ENCODE data around the gene DNAJB14. TPM values are rescaled to one million over a fixed set of nuclear protein-coding genes. Genes with fewer than 3 reads are reported as not detected.
A peak's percentile ranks its signal among the peaks of the same experiment; 100 is the strongest.

Gene DNAJB14
- total and polyA plus RNA-seq, 2 of the 13 experiments (the other 11 are each of a cell fraction or from before 2014, with no cell fraction given), result 9.1 to 38.1 TPM

DNA sequence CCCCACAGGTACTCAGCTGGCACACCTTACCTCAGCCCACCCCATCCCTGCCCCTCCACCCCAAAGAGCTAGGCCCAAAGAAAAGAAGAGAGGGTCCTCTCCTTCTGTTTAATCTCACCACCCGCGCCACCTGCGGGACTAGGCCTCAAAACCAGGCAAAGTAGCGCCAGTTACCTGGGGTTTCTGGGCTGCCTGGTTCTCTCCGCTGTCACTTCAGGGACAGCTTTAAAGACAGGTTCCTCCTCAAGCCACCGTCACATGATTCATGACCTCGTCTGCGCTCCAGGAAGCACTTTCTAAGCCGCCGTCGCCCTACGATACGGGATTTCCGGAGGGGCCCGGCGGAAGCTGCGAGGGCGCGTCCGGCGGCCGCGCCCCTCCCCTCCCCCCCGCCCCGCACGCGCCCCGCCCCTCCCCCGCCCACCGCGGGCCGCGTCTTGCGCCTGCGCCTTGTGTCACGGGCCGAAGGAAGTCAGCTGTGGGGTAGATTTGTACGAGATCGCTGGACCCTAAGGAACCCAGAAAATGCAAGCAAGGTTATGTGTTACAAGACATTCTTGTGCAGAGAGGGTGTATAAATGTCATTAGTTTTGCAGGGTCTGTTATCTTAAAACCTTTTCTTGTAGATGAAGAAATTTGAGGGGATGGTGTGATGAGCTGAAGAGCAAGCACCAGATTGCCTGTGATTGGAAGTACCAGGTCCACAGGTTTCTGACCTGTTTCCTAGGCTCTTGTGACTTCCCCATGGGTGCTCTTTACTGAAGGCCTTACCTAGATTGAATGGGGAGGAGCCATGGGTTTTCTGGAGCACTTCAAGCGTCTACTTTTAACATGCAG is 52.0 kb downstream of the DNAJB14 start, which contains the start of gene LAMTOR3 (continued):
- TF ChIP-seq ZNF605 (CRISPR knock-in tag; IDR thresholded peaks at IDR 0.05) (peak; percentile 56; the same call in 1 of the 2 replicates), ZNF782 (CRISPR knock-in tag; IDR thresholded peaks at IDR 0.05; ENCODE audit: borderline replicate concordance) (no peak), MAZ (IDR thresholded peaks at IDR 0.05; ENCODE audit: borderline replicate concordance, low read depth, low read length) (0 out of 2 replicates have a peak, but pooled peaks have one; percentile 63), MAZ (CRISPR knock-in tag; IDR thresholded peaks at IDR 0.05; ENCODE audit: low read depth) (peak; percentile 48; the same call in 1 of the 2 replicates), MXI1 (IDR thresholded peaks at IDR 0.05; ENCODE audit: borderline replicate concordance, low read depth, low read length) (peak; percentile 76; the same call in 1 of the 3 replicates), ELF3 (CRISPR knock-in tag; IDR thresholded peaks at IDR 0.05) (peak; percentile 76), PCBP1 (IDR thresholded peaks at IDR 0.05; ENCODE audit: borderline replicate concordance, low read depth, low read length) (no peak), SIN3A (IDR thresholded peaks at IDR 0.05; ENCODE audit: borderline replicate concordance, low read depth, low read length) (peak; percentile 90), NR2C2 (CRISPR knock-in tag; IDR thresholded peaks at IDR 0.05; ENCODE audit: borderline replicate concordance) (peak; percentile 98), PHF21A (CRISPR knock-in tag; IDR thresholded peaks at IDR 0.05) (no peak), TBP (CRISPR knock-in tag; IDR thresholded peaks at IDR 0.05) (no peak)
- TF ChIP-seq, protein P1, sequence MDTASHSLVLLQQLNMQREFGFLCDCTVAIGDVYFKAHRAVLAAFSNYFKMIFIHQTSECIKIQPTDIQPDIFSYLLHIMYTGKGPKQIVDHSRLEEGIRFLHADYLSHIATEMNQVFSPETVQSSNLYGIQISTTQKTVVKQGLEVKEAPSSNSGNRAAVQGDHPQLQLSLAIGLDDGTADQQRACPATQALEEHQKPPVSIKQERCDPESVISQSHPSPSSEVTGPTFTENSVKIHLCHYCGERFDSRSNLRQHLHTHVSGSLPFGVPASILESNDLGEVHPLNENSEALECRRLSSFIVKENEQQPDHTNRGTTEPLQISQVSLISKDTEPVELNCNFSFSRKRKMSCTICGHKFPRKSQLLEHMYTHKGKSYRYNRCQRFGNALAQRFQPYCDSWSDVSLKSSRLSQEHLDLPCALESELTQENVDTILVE (CRISPR knock-in tag; IDR thresholded peaks at IDR 0.05), result peak; percentile 44; the same call in 1 of the 2 replicates
- TF ChIP-seq, protein P2, sequence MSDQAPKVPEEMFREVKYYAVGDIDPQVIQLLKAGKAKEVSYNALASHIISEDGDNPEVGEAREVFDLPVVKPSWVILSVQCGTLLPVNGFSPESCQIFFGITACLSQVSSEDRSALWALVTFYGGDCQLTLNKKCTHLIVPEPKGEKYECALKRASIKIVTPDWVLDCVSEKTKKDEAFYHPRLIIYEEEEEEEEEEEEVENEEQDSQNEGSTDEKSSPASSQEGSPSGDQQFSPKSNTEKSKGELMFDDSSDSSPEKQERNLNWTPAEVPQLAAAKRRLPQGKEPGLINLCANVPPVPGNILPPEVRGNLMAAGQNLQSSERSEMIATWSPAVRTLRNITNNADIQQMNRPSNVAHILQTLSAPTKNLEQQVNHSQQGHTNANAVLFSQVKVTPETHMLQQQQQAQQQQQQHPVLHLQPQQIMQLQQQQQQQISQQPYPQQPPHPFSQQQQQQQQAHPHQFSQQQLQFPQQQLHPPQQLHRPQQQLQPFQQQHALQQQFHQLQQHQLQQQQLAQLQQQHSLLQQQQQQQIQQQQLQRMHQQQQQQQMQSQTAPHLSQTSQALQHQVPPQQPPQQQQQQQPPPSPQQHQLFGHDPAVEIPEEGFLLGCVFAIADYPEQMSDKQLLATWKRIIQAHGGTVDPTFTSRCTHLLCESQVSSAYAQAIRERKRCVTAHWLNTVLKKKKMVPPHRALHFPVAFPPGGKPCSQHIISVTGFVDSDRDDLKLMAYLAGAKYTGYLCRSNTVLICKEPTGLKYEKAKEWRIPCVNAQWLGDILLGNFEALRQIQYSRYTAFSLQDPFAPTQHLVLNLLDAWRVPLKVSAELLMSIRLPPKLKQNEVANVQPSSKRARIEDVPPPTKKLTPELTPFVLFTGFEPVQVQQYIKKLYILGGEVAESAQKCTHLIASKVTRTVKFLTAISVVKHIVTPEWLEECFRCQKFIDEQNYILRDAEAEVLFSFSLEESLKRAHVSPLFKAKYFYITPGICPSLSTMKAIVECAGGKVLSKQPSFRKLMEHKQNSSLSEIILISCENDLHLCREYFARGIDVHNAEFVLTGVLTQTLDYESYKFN (CRISPR knock-in tag; conservative IDR thresholded peaks at IDR 0.05), result no peak
- TF ChIP-seq, protein P3, sequence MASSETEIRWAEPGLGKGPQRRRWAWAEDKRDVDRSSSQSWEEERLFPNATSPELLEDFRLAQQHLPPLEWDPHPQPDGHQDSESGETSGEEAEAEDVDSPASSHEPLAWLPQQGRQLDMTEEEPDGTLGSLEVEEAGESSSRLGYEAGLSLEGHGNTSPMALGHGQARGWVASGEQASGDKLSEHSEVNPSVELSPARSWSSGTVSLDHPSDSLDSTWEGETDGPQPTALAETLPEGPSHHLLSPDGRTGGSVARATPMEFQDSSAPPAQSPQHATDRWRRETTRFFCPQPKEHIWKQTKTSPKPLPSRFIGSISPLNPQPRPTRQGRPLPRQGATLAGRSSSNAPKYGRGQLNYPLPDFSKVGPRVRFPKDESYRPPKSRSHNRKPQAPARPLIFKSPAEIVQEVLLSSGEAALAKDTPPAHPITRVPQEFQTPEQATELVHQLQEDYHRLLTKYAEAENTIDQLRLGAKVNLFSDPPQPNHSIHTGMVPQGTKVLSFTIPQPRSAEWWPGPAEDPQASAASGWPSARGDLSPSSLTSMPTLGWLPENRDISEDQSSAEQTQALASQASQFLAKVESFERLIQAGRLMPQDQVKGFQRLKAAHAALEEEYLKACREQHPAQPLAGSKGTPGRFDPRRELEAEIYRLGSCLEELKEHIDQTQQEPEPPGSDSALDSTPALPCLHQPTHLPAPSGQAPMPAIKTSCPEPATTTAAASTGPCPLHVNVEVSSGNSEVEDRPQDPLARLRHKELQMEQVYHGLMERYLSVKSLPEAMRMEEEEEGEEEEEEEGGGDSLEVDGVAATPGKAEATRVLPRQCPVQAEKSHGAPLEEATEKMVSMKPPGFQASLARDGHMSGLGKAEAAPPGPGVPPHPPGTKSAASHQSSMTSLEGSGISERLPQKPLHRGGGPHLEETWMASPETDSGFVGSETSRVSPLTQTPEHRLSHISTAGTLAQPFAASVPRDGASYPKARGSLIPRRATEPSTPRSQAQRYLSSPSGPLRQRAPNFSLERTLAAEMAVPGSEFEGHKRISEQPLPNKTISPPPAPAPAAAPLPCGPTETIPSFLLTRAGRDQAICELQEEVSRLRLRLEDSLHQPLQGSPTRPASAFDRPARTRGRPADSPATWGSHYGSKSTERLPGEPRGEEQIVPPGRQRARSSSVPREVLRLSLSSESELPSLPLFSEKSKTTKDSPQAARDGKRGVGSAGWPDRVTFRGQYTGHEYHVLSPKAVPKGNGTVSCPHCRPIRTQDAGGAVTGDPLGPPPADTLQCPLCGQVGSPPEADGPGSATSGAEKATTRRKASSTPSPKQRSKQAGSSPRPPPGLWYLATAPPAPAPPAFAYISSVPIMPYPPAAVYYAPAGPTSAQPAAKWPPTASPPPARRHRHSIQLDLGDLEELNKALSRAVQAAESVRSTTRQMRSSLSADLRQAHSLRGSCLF (CRISPR knock-in tag; IDR thresholded peaks at IDR 0.05; ENCODE audit: borderline replicate concordance), result no peak
- TF ChIP-seq, protein P4, sequence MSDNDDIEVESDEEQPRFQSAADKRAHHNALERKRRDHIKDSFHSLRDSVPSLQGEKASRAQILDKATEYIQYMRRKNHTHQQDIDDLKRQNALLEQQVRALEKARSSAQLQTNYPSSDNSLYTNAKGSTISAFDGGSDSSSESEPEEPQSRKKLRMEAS (IDR thresholded peaks at IDR 0.05), result peak; percentile 81
- TF ChIP-seq, protein P5, sequence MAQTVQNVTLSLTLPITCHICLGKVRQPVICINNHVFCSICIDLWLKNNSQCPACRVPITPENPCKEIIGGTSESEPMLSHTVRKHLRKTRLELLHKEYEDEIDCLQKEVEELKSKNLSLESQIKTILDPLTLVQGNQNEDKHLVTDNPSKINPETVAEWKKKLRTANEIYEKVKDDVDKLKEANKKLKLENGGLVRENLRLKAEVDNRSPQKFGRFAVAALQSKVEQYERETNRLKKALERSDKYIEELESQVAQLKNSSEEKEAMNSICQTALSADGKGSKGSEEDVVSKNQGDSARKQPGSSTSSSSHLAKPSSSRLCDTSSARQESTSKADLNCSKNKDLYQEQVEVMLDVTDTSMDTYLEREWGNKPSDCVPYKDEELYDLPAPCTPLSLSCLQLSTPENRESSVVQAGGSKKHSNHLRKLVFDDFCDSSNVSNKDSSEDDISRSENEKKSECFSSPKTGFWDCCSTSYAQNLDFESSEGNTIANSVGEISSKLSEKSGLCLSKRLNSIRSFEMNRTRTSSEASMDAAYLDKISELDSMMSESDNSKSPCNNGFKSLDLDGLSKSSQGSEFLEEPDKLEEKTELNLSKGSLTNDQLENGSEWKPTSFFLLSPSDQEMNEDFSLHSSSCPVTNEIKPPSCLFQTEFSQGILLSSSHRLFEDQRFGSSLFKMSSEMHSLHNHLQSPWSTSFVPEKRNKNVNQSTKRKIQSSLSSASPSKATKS (CRISPR knock-in tag; IDR thresholded peaks at IDR 0.05), result no peak

Measured in HepG2 (cell line).